Measurements from ENCODE around the gene CALML4. TPM values are rescaled to one million over a fixed set of nuclear protein-coding genes. Genes with fewer than 3 reads are reported as not detected.
"Not testable (repeated sequence)": the region's sequence is repeated elsewhere in the genome, so short reads cannot be mapped to it uniquely, and the experiment has no call there.

CALML4 gene
- total RNA-seq, 1 donor from 2014 or later, result 0.99 TPM

GRCh38 chr15:68228143-68228970 is 23.2 kb upstream of the CALML4 start:
- DNase-seq, result no peak
- intact Hi-C loops (cut with micrococcal nuclease), result no loop called here
- ATAC-seq, result no peak

- intact Hi-C loops (cut with micrococcal nuclease), result no loop called here
- DNase-seq (no peak), ATAC-seq (no peak)
Observed at GRCh38 chr15:68227643-68228142, 22.6 kb upstream of the CALML4 start.

- DNase-seq; ATAC-seq; intact Hi-C loops (cut with micrococcal nuclease): not testable (repeated sequence)
Observed at GRCh38 chr15:68225442-68225841, 20.3 kb upstream of the CALML4 start.

- intact Hi-C loops (cut with micrococcal nuclease), result no loop called here
- ATAC-seq, result no peak
- no peak for DNase-seq
Observed at GRCh38 chr15:68224546-68225250, 19.6 kb upstream of the CALML4 start.

GRCh38 chr15:68224108-68224507 is 19.0 kb upstream of the CALML4 start:
- ATAC-seq (no peak), DNase-seq (no peak)
- intact Hi-C loops (cut with micrococcal nuclease), result no loop called here

- intact Hi-C loops (cut with micrococcal nuclease), result no loop called here
- no peak for DNase-seq
- no peak for ATAC-seq
Observed at GRCh38 chr15:68223171-68223570, 18.0 kb upstream of the CALML4 start.

- intact Hi-C loops (cut with micrococcal nuclease); DNase-seq; ATAC-seq: not testable (repeated sequence)
Observed at GRCh38 chr15:68222432-68222743, 17.3 kb upstream of the CALML4 start.

GRCh38 chr15:68221530-68222431 is 16.6 kb upstream of the CALML4 start:
- intact Hi-C loops (cut with micrococcal nuclease); ATAC-seq: not testable (repeated sequence)

GRCh38 chr15:68220967-68221366 is 15.8 kb upstream of the CALML4 start:
- intact Hi-C loops (cut with micrococcal nuclease), result no loop called here
- ATAC-seq (no peak), DNase-seq (no peak)

More at GRCh38 chr15:68221530-68222431, 16.6 kb upstream of the CALML4 start:
- DNase-seq, result not testable (repeated sequence)

- DNase-seq (no peak), ATAC-seq (no peak)
- intact Hi-C loops (cut with micrococcal nuclease), result no loop called here
Observed at GRCh38 chr15:68220489-68220888, 15.4 kb upstream of the CALML4 start.

GRCh38 chr15:68218847-68219798 is 14.0 kb upstream of the CALML4 start:
- intact Hi-C loops (cut with micrococcal nuclease), result no loop called here
- ATAC-seq (no peak), DNase-seq (no peak)

- ATAC-seq, result no peak
- DNase-seq, result no peak
- intact Hi-C loops (cut with micrococcal nuclease), result no loop called here
Observed at GRCh38 chr15:68218331-68218730, 13.2 kb upstream of the CALML4 start.

- DNase-seq, result no peak
- ATAC-seq, result no peak
- intact Hi-C loops (cut with micrococcal nuclease), result no loop called here
Observed at GRCh38 chr15:68217341-68217740, 12.2 kb upstream of the CALML4 start.

GRCh38 chr15:68214838-68215254 is 9.7 kb upstream of the CALML4 start:
- DNase-seq, result no peak
- intact Hi-C loops (cut with micrococcal nuclease), result no loop called here
- no peak for ATAC-seq

- no peak for DNase-seq
- intact Hi-C loops (cut with micrococcal nuclease), result no loop called here
- ATAC-seq, result no peak
Observed at GRCh38 chr15:68213991-68214837, 9.1 kb upstream of the CALML4 start.

GRCh38 chr15:68213491-68213845 is 8.3 kb upstream of the CALML4 start:
- DNase-seq; ATAC-seq; intact Hi-C loops (cut with micrococcal nuclease): not testable (repeated sequence)

- intact Hi-C loops (cut with micrococcal nuclease), result no loop called here
- ATAC-seq (no peak), DNase-seq (no peak)
Observed at GRCh38 chr15:68211656-68212320, 6.7 kb upstream of the CALML4 start.
